HG03139 (cell line): ENCODE results near the gene OR10V1.

Source experiments
- ATAC-seq: cut with Tn5 transposase; IDR thresholded peaks from one replicate; pipeline ENCODE4 v1.9.1; 2021; ENCODE audit not compliant: unreplicated experiment

Gene OR10V1

GRCh38 chr11:59713745-59714144, at the start of gene OR10V1:
Gene OR10V1, minus strand, starts transcription at chr11:59713845. Its CDS starts 0 bp downstream, at chr11:59713845.
- no peak for ATAC-seq

GRCh38 chr11:59761993-59762392, 48.3 kb upstream of the OR10V1 start:
- ATAC-seq, result no peak

- no peak for ATAC-seq
Measured at GRCh38 chr11:59760771-59761170, 47.1 kb upstream of the OR10V1 start.

GRCh38 chr11:59759900-59760299, 46.3 kb upstream of the OR10V1 start:
- no peak for ATAC-seq

- no peak for ATAC-seq
Measured at GRCh38 chr11:59758401-59759037, 44.9 kb upstream of the OR10V1 start.

GRCh38 chr11:59756845-59757244, 43.2 kb upstream of the OR10V1 start:
- no peak for ATAC-seq

- no peak for ATAC-seq
Measured at GRCh38 chr11:59756558-59756840, 42.9 kb upstream of the OR10V1 start.

- ATAC-seq, result peak; percentile 13
Measured at GRCh38 chr11:59755701-59756557, 42.3 kb upstream of the OR10V1 start.

GRCh38 chr11:59754859-59755700, 41.4 kb upstream of the OR10V1 start, which contains the start of gene STX3:
Gene STX3, plus strand, starts transcription at chr11:59755376. Its CDS starts 230 bp downstream, at chr11:59755606.
- ATAC-seq, result peak; percentile 64

- ATAC-seq, result no peak
Measured at GRCh38 chr11:59754494-59754858, 40.8 kb upstream of the OR10V1 start.

GRCh38 chr11:59753650-59754493, 40.2 kb upstream of the OR10V1 start:
- ATAC-seq, result peak; percentile 66

- ATAC-seq, result no peak
Measured at GRCh38 chr11:59746111-59746510, 32.5 kb upstream of the OR10V1 start.

- ATAC-seq, result no peak
Measured at GRCh38 chr11:59730896-59731565, 17.4 kb upstream of the OR10V1 start.

- no peak for ATAC-seq
Measured at GRCh38 chr11:59729834-59730233, 16.2 kb upstream of the OR10V1 start.

GRCh38 chr11:59728913-59729312, 15.3 kb upstream of the OR10V1 start:
- ATAC-seq, result no peak

GRCh38 chr11:59728154-59728553, 14.5 kb upstream of the OR10V1 start:
- no peak for ATAC-seq

GRCh38 chr11:59727426-59727825, 13.8 kb upstream of the OR10V1 start:
- no peak for ATAC-seq

- no peak for ATAC-seq
Measured at GRCh38 chr11:59724066-59724465, 10.4 kb upstream of the OR10V1 start.

- ATAC-seq, result no peak
Measured at GRCh38 chr11:59719556-59719955, 5.9 kb upstream of the OR10V1 start.

GRCh38 chr11:59716051-59716450, 2.4 kb upstream of the OR10V1 start:
- no peak for ATAC-seq
